HUDEP-2 (cell line): ENCODE results near the gene EFCAB12.
"Not testable (repeated sequence)": the region's sequence is repeated elsewhere in the genome, so short reads cannot be mapped to it uniquely, and the experiment has no call there.

ENCODE experiments used
- DNase-seq, 76 experiments: peaks; one replicate each; lab custom pipeline; 2025; ENCODE audit not compliant: unreplicated experiment in 76 of 76; lab: John Stamatoyannopoulos, UW

Gene EFCAB12

GRCh38 chr3:129371041-129371826 is 57.2 kb downstream of the EFCAB12 start:
- no peak for DNase-seq

- no peak for DNase-seq
Observed at GRCh38 chr3:129370248-129370964, 58.0 kb downstream of the EFCAB12 start.

- peak in 6 of 76 experiments; percentile 9 to 26 (median 13) for DNase-seq
Observed at GRCh38 chr3:129369711-129370110, 58.7 kb downstream of the EFCAB12 start.

GRCh38 chr3:129367821-129368220 is 60.6 kb downstream of the EFCAB12 start:
- no peak for DNase-seq

GRCh38 chr3:129366312-129366831 is 62.1 kb downstream of the EFCAB12 start:
- no peak for DNase-seq

- no peak for DNase-seq
Observed at GRCh38 chr3:129365296-129366136, 62.9 kb downstream of the EFCAB12 start.

GRCh38 chr3:129364811-129365210 is 63.6 kb downstream of the EFCAB12 start:
- DNase-seq = not testable (repeated sequence)

GRCh38 chr3:129363356-129363755 is 65.1 kb downstream of the EFCAB12 start:
- not testable (repeated sequence) for DNase-seq

- peak in 1 of 76 experiments; percentile 35 for DNase-seq
Observed at GRCh38 chr3:129360705-129361460, 67.6 kb downstream of the EFCAB12 start.

- peak in 57 of 76 experiments; percentile 10 to 64 (median 34) for DNase-seq
Observed at GRCh38 chr3:129360171-129360611, 68.2 kb downstream of the EFCAB12 start.

GRCh38 chr3:129358772-129359371 is 69.6 kb downstream of the EFCAB12 start:
- no peak for DNase-seq

- no peak for DNase-seq
Observed at GRCh38 chr3:129358177-129358771, 70.2 kb downstream of the EFCAB12 start.

GRCh38 chr3:129357616-129358015 is 70.8 kb downstream of the EFCAB12 start:
- no peak for DNase-seq

GRCh38 chr3:129356756-129357425 is 71.5 kb downstream of the EFCAB12 start:
- no peak for DNase-seq

GRCh38 chr3:129353589-129353941 is 74.9 kb downstream of the EFCAB12 start:
- no peak for DNase-seq

- DNase-seq = peak in 1 of 76 experiments; percentile 19
Observed at GRCh38 chr3:129352650-129353588, 75.5 kb downstream of the EFCAB12 start.

GRCh38 chr3:129352045-129352444 is 76.4 kb downstream of the EFCAB12 start:
- DNase-seq = no peak
